Measurements from ENCODE around the gene KRT77.

GRCh38 chr12:52649066-52649465 is 54.3 kb downstream of the KRT77 start:
- TF ChIP-seq POLR2A (IDR thresholded peaks at IDR 0.05) (no peak), POLR2AphosphoS5 (IDR thresholded peaks at IDR 0.05) (no peak), CTCF (IDR thresholded peaks at IDR 0.05) (no peak), EP300 (IDR thresholded peaks at IDR 0.05; ENCODE audit: low read depth) (no peak)

All from transverse colon (tissue), 4 donors.